GM23248 (cell line): Measurements from ENCODE around the gene TTC28. TPM values are rescaled to one million over a fixed set of nuclear protein-coding genes. Genes with fewer than 3 reads are reported as not detected.

Source experiments
- DNase-seq: peaks from one replicate; pipeline ENCODE4 v3.0.0-alpha.2; 2015
- H2AFZ ChIP-seq: fragments of 200-600 bp; sonication (generic); 2 replicates; pipeline ENCODE4 v1.6.1; 2016; ENCODE audit warnings: antibody characterized with exemption
- H3F3A ChIP-seq: fragments of 200-600 bp; sonication (generic); 2 replicates; pipeline ENCODE4 v1.6.1; 2016; ENCODE audit warnings: mild to moderate bottlenecking, antibody characterized with exemption, mixed run types; ENCODE audit not compliant: insufficient read depth
- H3K27ac ChIP-seq: fragments of 200-600 bp; sonication (generic); 2 replicates; pipeline ENCODE4 v1.5.1; 2016; ENCODE audit warnings: mild to moderate bottlenecking
- H3K27me3 ChIP-seq: fragments of 200-600 bp; sonication (generic); replicated peaks from 2 replicates; pipeline ENCODE4 v1.6.1; 2016; ENCODE audit warnings: mild to moderate bottlenecking; ENCODE audit not compliant: insufficient read depth
- H3K36me3 ChIP-seq: fragments of 200-600 bp; sonication (generic); 2 replicates; pipeline ENCODE4 v1.6.1; 2016; ENCODE audit warnings: low read depth, mild to moderate bottlenecking
- H3K4me1 ChIP-seq: fragments of 200-600 bp; sonication (generic); 2 replicates; pipeline ENCODE4 v1.6.1; 2016; ENCODE audit warnings: mild to moderate bottlenecking; ENCODE audit not compliant: insufficient read depth
- H3K4me2 ChIP-seq: fragments of 200-600 bp; sonication (generic); one replicate; pipeline ENCODE4 v1.6.1; 2016; ENCODE audit warnings: mild to moderate bottlenecking; ENCODE audit not compliant: unreplicated experiment
- H3K4me3 ChIP-seq: fragments of 200-600 bp; sonication (generic); 2 replicates; pipeline ENCODE4 v1.5.1; 2016; ENCODE audit warnings: mild to moderate bottlenecking
- H3K79me2 ChIP-seq: fragments of 200-600 bp; sonication (generic); 2 replicates; pipeline ENCODE4 v1.6.1; 2016; ENCODE audit warnings: mild to moderate bottlenecking; ENCODE audit not compliant: insufficient read depth
- H3K9ac ChIP-seq: fragments of 200-600 bp; sonication (generic); 2 replicates; pipeline ENCODE4 v1.6.1; 2016; ENCODE audit warnings: mild to moderate bottlenecking
- H3K9me2 ChIP-seq: fragments of 200-600 bp; sonication (generic); 2 replicates; pipeline ENCODE4 v1.6.1; 2016; ENCODE audit warnings: mixed run types, mild to moderate bottlenecking, moderate library complexity; ENCODE audit not compliant: insufficient read depth
- H3K9me3 ChIP-seq: fragments of 200-600 bp; sonication (generic); one replicate; pipeline ENCODE4 v1.6.1; 2017; ENCODE audit warnings: low read depth
- H4K20me1 ChIP-seq: fragments of 200-600 bp; sonication (generic); 2 replicates; pipeline ENCODE4 v1.6.0; 2016; ENCODE audit not compliant: insufficient read depth
- EZH2 ChIP-seq: fragments of 200-600 bp; sonication (generic); IDR thresholded peaks from 2 replicates; pipeline ENCODE4 v1.6.1; 2018; ENCODE audit warnings: antibody characterized with exemption, mild to moderate bottlenecking; ENCODE audit not compliant: insufficient read depth, poor library complexity, severe bottlenecking
- EZH2phosphoT487 ChIP-seq: fragments of 200-600 bp; sonication (generic); IDR thresholded peaks from 2 replicates; pipeline ENCODE4 v1.6.1; 2018; ENCODE audit warnings: antibody characterized with exemption, moderate library complexity, mild to moderate bottlenecking, low read depth; ENCODE audit not compliant: insufficient read depth
- WGBS, 2 experiments: methylation state at CpG; one replicate each; pipeline ENCODE4 v1.1.6; 2015 to 2017; ENCODE audit warnings: low lambda C conversion rate in 2 of 2, low coverage in 1 of 2; ENCODE audit errors: missing lambda C conversion rate in 2 of 2; 5-methylcytosine and 5-hydroxymethylcytosine counted together
- in situ Hi-C: fragments of 300-500 bp; cut with MboI; formaldehyde crosslinking; loops from 2 replicates; pipeline ENCODE4 v1.15.0; 2020
- polyA plus RNA-seq: library from polyadenylated mRNA; unstranded; fragments of >200 nt; fragmentation: Nextera tagmentation; extraction: Ambion mirVana; gene quantifications from 2 replicates; pipeline ENCODE4 v1.2.1, GENCODE V29; 2016
- total RNA-seq: library from RNA; depleted of rRNA; stranded (reverse); fragments of >200 nt; shearing (Covaris generic); gene quantifications from 2 replicates; pipeline ENCODE4 v1.2.3, GENCODE V29; 2014

Gene TTC28
- total and polyA plus RNA-seq, 2 experiments from 2014 or later, result 12.5 to 41.9 TPM

DNA sequence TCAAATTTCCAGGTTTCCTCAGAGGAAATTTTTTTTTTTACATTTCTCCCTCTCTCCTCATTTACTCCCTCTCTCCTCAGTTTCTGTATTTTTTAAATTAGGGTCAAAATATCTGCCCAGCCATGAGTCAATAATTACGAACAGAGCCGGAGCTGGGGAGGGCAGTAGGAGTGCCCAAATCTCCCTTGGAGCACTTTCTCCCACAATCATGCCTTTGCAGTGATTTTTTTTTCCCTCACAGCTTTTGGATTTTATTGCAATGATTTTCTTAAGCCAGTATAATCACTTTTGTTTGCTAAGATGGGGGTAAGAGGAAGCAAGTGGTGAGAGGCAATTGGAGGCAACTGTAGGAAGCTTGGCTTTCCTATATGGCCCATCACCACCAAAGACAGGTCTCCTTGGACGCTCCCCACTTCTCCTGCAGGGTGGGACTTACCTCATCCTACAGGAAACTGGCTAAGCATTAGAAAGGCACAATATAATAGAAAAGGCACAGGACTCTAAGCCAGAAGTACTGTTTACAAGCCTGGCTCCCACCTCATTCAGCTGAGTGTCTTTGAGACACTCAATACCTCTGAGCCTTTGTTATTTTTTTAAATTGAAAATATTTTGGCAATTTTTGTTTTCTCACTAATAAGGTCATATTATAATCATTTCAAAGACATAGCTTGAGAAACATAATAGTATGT lies 568.0 kb downstream of the TTC28 start:
- H3K9ac ChIP-seq, result peak overlapping the region; percentile 43
- no peaks in the 10 kb centered on the region for H3K9me3 ChIP-seq
- no peak for TF ChIP-seq EZH2phosphoT487
- TF ChIP-seq EZH2, result no peak
- H3F3A ChIP-seq, result peaks cover 53% of the 10 kb centered on the region
- no peak overlapping the region for H2AFZ ChIP-seq
- no peaks in the 10 kb centered on the region for H4K20me1 ChIP-seq
- H3K4me2 ChIP-seq, result peak overlapping the region; percentile 71
- H3K27ac ChIP-seq, result peak overlapping the region; percentile 73
- H3K4me3 ChIP-seq, result peak overlapping the region; percentile 15; the same call in 1 of the 2 replicates
- 0 out of 2 replicates have a peak, but pooled peaks cover 8% of the 10 kb centered on the region for H3K79me2 ChIP-seq
- 17 to 19% methylated on average over 3 of the region's 3 CpGs for WGBS, 2 experiments
- no peaks in the 10 kb centered on the region for H3K36me3 ChIP-seq
- peaks cover 61% of the 10 kb centered on the region for H3K4me1 ChIP-seq
- in situ Hi-C loops, result no loop called here
- H3K9me2 ChIP-seq, result no peaks in the 10 kb centered on the region
- no peaks in the 10 kb centered on the region for H3K27me3 ChIP-seq
- DNase-seq, result peak; percentile 82

DNA sequence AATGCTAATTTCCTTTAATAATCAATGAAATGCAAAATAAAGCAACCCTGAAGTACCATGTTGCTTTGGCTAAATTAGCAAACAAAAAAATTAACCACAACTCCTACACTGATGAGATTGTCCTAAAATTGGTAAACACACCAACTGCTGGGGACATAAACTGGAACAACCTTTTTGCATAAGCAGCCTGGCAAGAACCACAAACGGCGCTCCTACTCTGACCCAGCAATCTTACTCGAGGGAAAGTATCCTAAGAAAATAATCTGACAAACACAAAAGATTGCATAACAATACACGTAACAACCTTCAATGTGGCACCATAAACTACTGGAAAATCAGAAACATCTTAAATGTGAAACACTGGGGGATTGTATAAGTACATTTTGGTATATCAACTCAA lies 570.8 kb downstream of the TTC28 start:
- peaks cover 7% of the 10 kb centered on the region; the same call in 1 of the 2 replicates for H3K36me3 ChIP-seq
- H3K4me3 ChIP-seq, result no peak overlapping the region
- H3K9me2 ChIP-seq, result no peaks in the 10 kb centered on the region
- H3K4me1 ChIP-seq, result peaks cover 39% of the 10 kb centered on the region
- TF ChIP-seq EZH2 (no peak), EZH2phosphoT487 (no peak)
- 0 out of 2 replicates have a peak, but pooled peaks cover 2% of the 10 kb centered on the region for H3K79me2 ChIP-seq
- no peaks in the 10 kb centered on the region for H3K27me3 ChIP-seq
- H4K20me1 ChIP-seq, result no peaks in the 10 kb centered on the region
- no peak overlapping the region for H3K4me2 ChIP-seq
- in situ Hi-C loops, result no loop called here
- no peak for DNase-seq
- no peak overlapping the region for H3K27ac ChIP-seq
- no peak overlapping the region for H3K9ac ChIP-seq
- H3K9me3 ChIP-seq, result no peaks in the 10 kb centered on the region
- H3F3A ChIP-seq, result peaks cover 41% of the 10 kb centered on the region
- 98% methylated on average over 4 of the region's 4 CpGs for WGBS, 2 experiments
- no peak overlapping the region for H2AFZ ChIP-seq

DNA sequence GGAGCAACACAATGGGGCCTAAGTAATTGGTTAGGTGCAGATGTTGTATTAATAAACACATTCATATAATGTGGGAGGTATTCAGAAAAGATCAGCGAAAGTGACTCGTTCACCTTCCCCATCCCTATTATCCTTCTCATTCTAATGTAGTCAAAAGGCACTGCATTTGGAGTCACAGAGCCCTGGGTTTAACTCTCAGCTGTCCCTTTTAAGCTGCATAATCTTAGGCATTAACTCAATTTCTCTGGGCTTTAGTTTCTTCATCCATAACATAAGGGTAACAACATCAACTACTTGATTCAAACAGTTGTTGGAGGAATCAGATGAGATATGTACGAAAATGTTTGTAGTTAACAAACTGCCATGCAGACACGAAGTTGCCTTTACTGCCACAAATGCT lies 573.0 kb downstream of the TTC28 start:
- Histone ChIP-seq H3K9me3 (no peaks in the 10 kb centered on the region), H3K4me2 (no peak overlapping the region), H3K36me3 (peaks cover 7% of the 10 kb centered on the region; the same call in 1 of the 2 replicates), H2AFZ (no peak overlapping the region), H3F3A (peaks cover 19% of the 10 kb centered on the region), H3K27ac (no peak overlapping the region), H4K20me1 (no peaks in the 10 kb centered on the region), H3K79me2 (no peaks in the 10 kb centered on the region), H3K9me2 (no peaks in the 10 kb centered on the region), H3K27me3 (no peaks in the 10 kb centered on the region), H3K4me3 (no peak overlapping the region), H3K4me1 (peaks cover 17% of the 10 kb centered on the region), H3K9ac (no peak overlapping the region)
- TF ChIP-seq EZH2, result no peak
- TF ChIP-seq EZH2phosphoT487, result no peak
- DNase-seq, result no peak
- 93 to 98% methylated on average over 4 of the region's 4 CpGs for WGBS, 2 experiments
- in situ Hi-C loops, result no loop called here

DNA sequence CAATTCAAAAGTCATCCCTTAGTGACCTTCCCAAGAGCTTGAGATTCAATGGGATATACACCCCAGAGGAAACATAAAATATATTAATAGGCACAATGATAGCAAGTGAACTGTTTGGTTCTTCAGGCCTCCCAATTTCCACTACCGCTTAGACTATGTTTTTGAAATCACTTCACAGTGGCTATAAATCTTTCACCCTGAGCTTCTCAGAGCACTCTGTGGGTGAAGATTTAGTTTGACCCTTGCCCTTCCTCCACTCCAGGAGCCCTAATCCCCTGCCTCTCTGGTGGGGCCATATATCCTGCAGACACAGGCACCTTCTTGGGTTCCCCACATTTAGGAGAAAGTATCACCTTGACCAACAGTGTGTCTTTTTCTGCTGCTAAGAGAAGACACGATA lies 573.7 kb downstream of the TTC28 start:
- 94 to 100% methylated on average over 2 of the region's 2 CpGs for WGBS, 2 experiments
- Histone ChIP-seq H3K9me3 (no peaks in the 10 kb centered on the region), H3K36me3 (peaks cover 7% of the 10 kb centered on the region; the same call in 1 of the 2 replicates), H3K9ac (no peak overlapping the region), H3K4me3 (no peak overlapping the region), H3F3A (peaks cover 12% of the 10 kb centered on the region; the same call in 1 of the 2 replicates), H3K27ac (no peak overlapping the region), H3K4me1 (peaks cover 10% of the 10 kb centered on the region), H3K4me2 (no peak overlapping the region), H3K9me2 (no peaks in the 10 kb centered on the region), H3K79me2 (no peaks in the 10 kb centered on the region), H2AFZ (no peak overlapping the region), H4K20me1 (no peaks in the 10 kb centered on the region), H3K27me3 (no peaks in the 10 kb centered on the region)
- no peak for DNase-seq
- TF ChIP-seq EZH2, result no peak
- TF ChIP-seq EZH2phosphoT487, result no peak
- in situ Hi-C loops, result no loop called here
